ENCODE results near the gene CDH13. TPM values are rescaled to one million over a fixed set of nuclear protein-coding genes. Genes with fewer than 3 reads are reported as not detected.

Gene CDH13
- polyA plus RNA-seq, 1 experiment = 113 TPM

GRCh38 chr16:83746611-83747010, 1119.8 kb downstream of the CDH13 start:
- ChIA-PET CTCF (no interaction called here), POLR2A (no interaction called here)
- H3K27me3 ChIP-seq (ENCODE audit: control insufficient read depth, insufficient read depth, low read length) = no peaks in the 10 kb centered on the region
- no peak for DNase-seq (ENCODE audit: low read depth)
- H3K36me3 ChIP-seq (ENCODE audit: control insufficient read depth, insufficient read depth, low read length) = no peaks in the 10 kb centered on the region
- no peak for TF ChIP-seq CTCF (IDR thresholded peaks at IDR 0.05; ENCODE audit: insufficient read depth, low read depth, low read length)
- no peak overlapping the region for H3K4me3 ChIP-seq (ENCODE audit: low read depth, low read length)

GRCh38 chr16:83747936-83748335, 1121.2 kb downstream of the CDH13 start:
- no peak for DNase-seq (ENCODE audit: low read depth)
- H3K4me3 ChIP-seq (ENCODE audit: low read depth, low read length) = no peak overlapping the region
- H3K36me3 ChIP-seq (ENCODE audit: control insufficient read depth, insufficient read depth, low read length) = no peaks in the 10 kb centered on the region
- ChIA-PET POLR2A (no interaction called here), CTCF (no interaction called here)
- no peaks in the 10 kb centered on the region for H3K27me3 ChIP-seq (ENCODE audit: control insufficient read depth, insufficient read depth, low read length)
- no peak for TF ChIP-seq CTCF (IDR thresholded peaks at IDR 0.05; ENCODE audit: insufficient read depth, low read depth, low read length)

GRCh38 chr16:83755391-83755790, 1128.6 kb downstream of the CDH13 start:
- Histone ChIP-seq H3K27me3 (ENCODE audit: control insufficient read depth, insufficient read depth, low read length) (no peaks in the 10 kb centered on the region), H3K36me3 (ENCODE audit: control insufficient read depth, insufficient read depth, low read length) (no peaks in the 10 kb centered on the region), H3K4me3 (ENCODE audit: low read depth, low read length) (no peak overlapping the region)
- no peak for TF ChIP-seq CTCF (IDR thresholded peaks at IDR 0.05; ENCODE audit: insufficient read depth, low read depth, low read length)
- CTCF ChIA-PET = interaction anchor here (1.0 kb wide), 1 partner anchor 18 kb away, joined by 3 read pairs; no protein-coding TSS in a partner anchor
- no peak for DNase-seq (ENCODE audit: low read depth)
- POLR2A ChIA-PET = no interaction called here

- no peak for DNase-seq (ENCODE audit: low read depth)
- ChIA-PET CTCF (no interaction called here), POLR2A (no interaction called here)
- no peak for TF ChIP-seq CTCF (IDR thresholded peaks at IDR 0.05; ENCODE audit: insufficient read depth, low read depth, low read length)
- no peaks in the 10 kb centered on the region for H3K27me3 ChIP-seq (ENCODE audit: control insufficient read depth, insufficient read depth, low read length)
- no peak overlapping the region for H3K4me3 ChIP-seq (ENCODE audit: low read depth, low read length)
- no peaks in the 10 kb centered on the region for H3K36me3 ChIP-seq (ENCODE audit: control insufficient read depth, insufficient read depth, low read length)
These were observed 1135.6 kb downstream of the CDH13 start for GRCh38 chr16:83762141-83762991.

- no peak for TF ChIP-seq CTCF (IDR thresholded peaks at IDR 0.05; ENCODE audit: insufficient read depth, low read depth, low read length)
- ChIA-PET POLR2A (no interaction called here), CTCF (no interaction called here)
- no peak for DNase-seq (ENCODE audit: low read depth)
- H3K27me3 ChIP-seq (ENCODE audit: control insufficient read depth, insufficient read depth, low read length) = no peaks in the 10 kb centered on the region
- no peaks in the 10 kb centered on the region for H3K36me3 ChIP-seq (ENCODE audit: control insufficient read depth, insufficient read depth, low read length)
- no peak overlapping the region for H3K4me3 ChIP-seq (ENCODE audit: low read depth, low read length)
These were observed 1136.2 kb downstream of the CDH13 start for GRCh38 chr16:83762992-83763358.
